Subcutaneous adipose tissue (tissue), 4 donors: Measurements from ENCODE around the gene ATP6V1B1. TPM values are rescaled to one million over a fixed set of nuclear protein-coding genes. Genes with fewer than 3 reads are reported as not detected.

Experiments used
- total RNA-seq, 4 donors: library from RNA; depleted of rRNA; stranded (reverse); fragments of >200 nt; gene quantifications; one replicate each; pipeline ENCODE4 v1.1.0, GENCODE V29; 2016
- TF ChIP-seq, protein P1 (sequence below): fragments of 450-650 bp; IDR thresholded peaks from one replicate; pipeline ENCODE4 v1.5.1; 2016; ENCODE audit warnings: low read depth, mild to moderate bottlenecking, control low read depth, antibody characterized with exemption, moderate library complexity

The ATP6V1B1 gene
- total RNA-seq, 4 donors from 2014 or later: not detected

GRCh38 chr2:70965506-70965905, 29.8 kb downstream of the ATP6V1B1 start:
- TF ChIP-seq, protein P1, sequence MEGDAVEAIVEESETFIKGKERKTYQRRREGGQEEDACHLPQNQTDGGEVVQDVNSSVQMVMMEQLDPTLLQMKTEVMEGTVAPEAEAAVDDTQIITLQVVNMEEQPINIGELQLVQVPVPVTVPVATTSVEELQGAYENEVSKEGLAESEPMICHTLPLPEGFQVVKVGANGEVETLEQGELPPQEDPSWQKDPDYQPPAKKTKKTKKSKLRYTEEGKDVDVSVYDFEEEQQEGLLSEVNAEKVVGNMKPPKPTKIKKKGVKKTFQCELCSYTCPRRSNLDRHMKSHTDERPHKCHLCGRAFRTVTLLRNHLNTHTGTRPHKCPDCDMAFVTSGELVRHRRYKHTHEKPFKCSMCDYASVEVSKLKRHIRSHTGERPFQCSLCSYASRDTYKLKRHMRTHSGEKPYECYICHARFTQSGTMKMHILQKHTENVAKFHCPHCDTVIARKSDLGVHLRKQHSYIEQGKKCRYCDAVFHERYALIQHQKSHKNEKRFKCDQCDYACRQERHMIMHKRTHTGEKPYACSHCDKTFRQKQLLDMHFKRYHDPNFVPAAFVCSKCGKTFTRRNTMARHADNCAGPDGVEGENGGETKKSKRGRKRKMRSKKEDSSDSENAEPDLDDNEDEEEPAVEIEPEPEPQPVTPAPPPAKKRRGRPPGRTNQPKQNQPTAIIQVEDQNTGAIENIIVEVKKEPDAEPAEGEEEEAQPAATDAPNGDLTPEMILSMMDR: no peak

DNA sequence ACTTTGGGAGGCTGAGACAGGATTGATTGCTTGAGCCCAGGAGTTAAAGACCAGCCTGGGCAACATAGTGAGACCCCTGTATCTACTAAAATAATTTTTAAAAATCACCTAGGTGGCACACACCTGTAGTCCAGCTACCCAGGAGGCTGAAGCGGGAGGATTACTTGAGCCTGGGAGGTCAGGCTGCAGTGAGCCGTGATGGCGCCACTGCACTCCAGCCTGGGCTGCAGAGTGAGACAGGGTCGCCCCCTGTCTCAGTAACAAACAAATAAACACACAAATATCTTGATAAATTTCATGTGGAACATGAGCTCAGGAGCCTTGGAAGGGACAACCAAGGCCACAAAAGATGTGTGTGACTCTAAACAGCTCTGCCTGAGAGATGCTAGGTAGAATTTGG, 31.0 kb downstream of the ATP6V1B1 start:
- TF ChIP-seq, protein P1: no peak

- TF ChIP-seq, protein P1: no peak
Measured at GRCh38 chr2:70967189-70967588, 31.5 kb downstream of the ATP6V1B1 start.

DNA sequence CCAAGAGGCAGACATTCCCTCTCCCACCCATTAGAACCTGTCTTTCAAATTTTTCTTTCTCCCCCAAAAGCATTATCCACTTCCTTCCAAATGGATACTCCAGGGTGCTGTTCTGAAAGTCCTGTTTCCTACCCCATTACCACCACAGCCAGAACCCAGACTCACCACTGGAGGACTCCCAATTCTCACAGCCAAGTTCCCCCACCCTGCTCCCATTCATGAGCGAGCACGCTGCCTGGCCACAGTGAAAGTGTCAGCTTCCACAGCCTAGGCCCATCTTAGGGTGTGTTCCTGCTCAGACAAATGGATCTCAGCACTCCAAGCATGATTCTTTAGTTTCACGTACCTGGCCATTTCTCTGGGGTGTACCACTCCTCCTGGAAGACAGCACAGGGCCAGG, 38.9 kb downstream of the ATP6V1B1 start:
- TF ChIP-seq, protein P1: no peak

DNA sequence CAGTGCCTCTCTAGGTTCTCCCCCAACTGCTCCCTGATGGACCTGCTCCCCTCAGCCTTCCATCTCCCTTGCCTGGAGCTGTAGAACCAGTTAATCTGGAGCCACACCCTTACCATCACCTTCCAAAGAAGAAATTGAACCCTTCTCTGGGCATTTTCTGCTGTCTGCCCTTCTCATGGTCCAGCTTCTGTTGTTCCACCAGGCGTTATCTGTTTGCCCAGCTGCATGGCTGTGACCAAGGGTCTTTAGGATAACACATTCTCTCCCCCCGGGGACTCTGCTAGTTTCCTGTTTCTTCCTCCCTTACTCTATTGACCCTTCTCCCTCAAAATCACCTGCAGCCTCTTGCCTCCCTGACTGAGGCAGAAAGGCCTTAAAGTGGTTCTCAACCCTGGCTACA, 39.5 kb downstream of the ATP6V1B1 start:
- TF ChIP-seq, protein P1: no peak

DNA sequence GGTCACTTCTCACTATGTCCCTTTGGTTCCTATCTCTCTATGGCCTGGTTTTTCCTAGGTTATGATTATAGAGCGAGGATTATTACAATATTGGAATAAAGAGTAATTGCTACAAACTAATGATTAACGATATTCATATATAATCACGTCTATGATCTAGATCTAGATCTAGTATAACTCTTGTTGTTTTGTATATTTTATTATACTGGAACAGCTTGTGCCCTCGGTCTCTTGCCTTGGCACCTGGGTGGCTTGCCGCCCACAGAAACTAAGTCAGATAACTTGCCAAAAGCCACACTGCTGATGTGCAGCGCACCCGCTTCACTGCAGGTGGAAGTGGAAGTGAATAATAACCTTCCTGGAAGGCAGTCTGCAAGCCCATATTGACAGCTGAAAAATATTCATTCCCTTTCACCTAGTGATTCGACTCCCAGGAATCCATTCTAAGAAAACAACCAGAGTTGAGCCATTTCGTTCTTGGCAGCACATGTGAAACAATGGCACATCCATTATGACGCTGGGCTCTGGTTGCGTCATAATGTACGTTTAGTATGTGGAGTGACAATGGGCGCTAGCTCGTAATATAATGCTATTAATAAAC, 42.0 kb downstream of the ATP6V1B1 start:
- TF ChIP-seq, protein P1: no peak

GRCh38 chr2:70978341-70979179, 42.9 kb downstream of the ATP6V1B1 start, which contains the start of gene ANKRD53:
TSS of gene ANKRD53 (plus strand) at chr2:70978630. CDS start at chr2:70978646, 16 bp downstream.
- TF ChIP-seq, protein P1: no peak
